DOHH2 (cell line): Measurements from ENCODE around the gene TIE1.
A peak's percentile ranks its signal among the peaks of the same experiment; 100 is the strongest.

Experiments used
- H3F3A ChIP-seq: fragments of 200-600 bp; sonication (generic), shearing (Covaris generic); 2 replicates; pipeline ENCODE4 v1.6.0; 2016; ENCODE audit warnings: antibody characterized with exemption, mild to moderate bottlenecking; ENCODE audit not compliant: control insufficient read depth, insufficient read depth
- H3K27ac ChIP-seq: fragments of 200-600 bp; sonication (generic); 2 replicates; pipeline ENCODE4 v1.5.1; 2014; ENCODE audit warnings: low read depth, mild to moderate bottlenecking, low read length, moderate library complexity
- H3K27me3 ChIP-seq: fragments of 200-600 bp; sonication (generic); 2 replicates; pipeline ENCODE4 v1.6.1; 2014; ENCODE audit warnings: mild to moderate bottlenecking, low read length, mixed read lengths; ENCODE audit not compliant: control insufficient read depth
- H3K36me3 ChIP-seq: fragments of 200-600 bp; sonication (generic); 2 replicates; pipeline ENCODE4 v1.6.1; 2014; ENCODE audit warnings: mild to moderate bottlenecking, low read length, moderate library complexity, mixed read lengths; ENCODE audit not compliant: control insufficient read depth
- H3K4me1 ChIP-seq: fragments of 200-600 bp; sonication (generic); 2 replicates; pipeline ENCODE4 v1.6.1; 2014; ENCODE audit warnings: mild to moderate bottlenecking, low read length, mixed read lengths; ENCODE audit not compliant: control insufficient read depth
- H3K4me2 ChIP-seq: fragments of 200-600 bp; sonication (generic); 2 replicates; pipeline ENCODE4 v1.6.0; 2014; ENCODE audit warnings: mild to moderate bottlenecking, low read length, moderate library complexity
- H3K4me3 ChIP-seq: fragments of 200-600 bp; sonication (generic); 2 replicates; pipeline ENCODE4 v1.5.1; 2014; ENCODE audit warnings: mild to moderate bottlenecking, low read length, mixed read lengths
- H3K79me2 ChIP-seq: fragments of 200-600 bp; sonication (generic); 2 replicates; pipeline ENCODE4 v1.6.1; 2014; ENCODE audit warnings: mild to moderate bottlenecking, low read length, mixed read lengths; ENCODE audit not compliant: control insufficient read depth
- H3K9me2 ChIP-seq: fragments of 200-600 bp; sonication (generic); replicated peaks from 2 replicates; pipeline ENCODE4 v1.6.1; 2014; ENCODE audit warnings: mild to moderate bottlenecking, low read length, mixed read lengths; ENCODE audit not compliant: control insufficient read depth
- H3K9me3 ChIP-seq: fragments of 200-600 bp; sonication (generic); 2 replicates; pipeline ENCODE4 v1.6.1; 2014; ENCODE audit warnings: antibody characterized with exemption, low read length, mixed read lengths; ENCODE audit not compliant: control insufficient read depth, insufficient read depth
- H4K20me1 ChIP-seq: fragments of 200-600 bp; sonication (generic); 2 replicates; pipeline ENCODE4 v1.6.0; 2014; ENCODE audit warnings: low read depth, mild to moderate bottlenecking, antibody characterized with exemption, low read length, moderate library complexity; ENCODE audit not compliant: control insufficient read depth, insufficient read depth
- EZH2phosphoT487 ChIP-seq: fragments of 200-600 bp; sonication (generic); IDR thresholded peaks from 2 replicates; pipeline ENCODE4 v1.6.1; 2017; ENCODE audit warnings: borderline replicate concordance, mild to moderate bottlenecking, antibody characterized with exemption, low read length, moderate library complexity, mixed read lengths
- TF ChIP-seq, protein P1 (sequence below): fragments of 200-600 bp; sonication (generic); IDR thresholded peaks from one replicate; pipeline ENCODE4 v1.5.1; 2014; ENCODE audit warnings: antibody characterized with exemption, mild to moderate bottlenecking, low read depth, low read length; ENCODE audit not compliant: poor library complexity, severe bottlenecking

The TIE1 gene

DNA sequence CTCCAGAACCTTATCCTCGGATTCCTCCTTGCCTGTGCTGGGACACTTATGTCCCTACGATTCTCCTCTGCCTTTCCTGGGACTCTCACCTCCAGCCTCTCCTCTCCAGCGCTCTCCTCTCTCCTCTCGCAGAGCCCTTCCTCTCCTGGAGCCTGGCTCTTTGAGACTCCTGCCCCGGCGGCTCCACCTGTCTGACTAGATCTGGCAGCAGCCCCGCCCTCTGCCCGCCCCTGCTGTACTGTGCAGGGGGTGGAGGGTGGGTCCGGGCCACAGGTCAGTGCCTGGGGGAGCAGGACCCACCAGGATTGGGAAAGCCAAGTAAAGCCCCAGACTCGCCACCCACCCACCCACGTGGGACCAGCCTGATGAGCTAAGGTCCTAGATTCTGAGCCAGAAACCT lies 65.4 kb downstream of the TIE1 start:
- peaks cover 31% of the 10 kb centered on the region for H3K4me1 ChIP-seq
- H3K79me2 ChIP-seq = peaks cover 49% of the 10 kb centered on the region
- TF ChIP-seq EZH2phosphoT487 = no peak
- TF ChIP-seq, protein P1, sequence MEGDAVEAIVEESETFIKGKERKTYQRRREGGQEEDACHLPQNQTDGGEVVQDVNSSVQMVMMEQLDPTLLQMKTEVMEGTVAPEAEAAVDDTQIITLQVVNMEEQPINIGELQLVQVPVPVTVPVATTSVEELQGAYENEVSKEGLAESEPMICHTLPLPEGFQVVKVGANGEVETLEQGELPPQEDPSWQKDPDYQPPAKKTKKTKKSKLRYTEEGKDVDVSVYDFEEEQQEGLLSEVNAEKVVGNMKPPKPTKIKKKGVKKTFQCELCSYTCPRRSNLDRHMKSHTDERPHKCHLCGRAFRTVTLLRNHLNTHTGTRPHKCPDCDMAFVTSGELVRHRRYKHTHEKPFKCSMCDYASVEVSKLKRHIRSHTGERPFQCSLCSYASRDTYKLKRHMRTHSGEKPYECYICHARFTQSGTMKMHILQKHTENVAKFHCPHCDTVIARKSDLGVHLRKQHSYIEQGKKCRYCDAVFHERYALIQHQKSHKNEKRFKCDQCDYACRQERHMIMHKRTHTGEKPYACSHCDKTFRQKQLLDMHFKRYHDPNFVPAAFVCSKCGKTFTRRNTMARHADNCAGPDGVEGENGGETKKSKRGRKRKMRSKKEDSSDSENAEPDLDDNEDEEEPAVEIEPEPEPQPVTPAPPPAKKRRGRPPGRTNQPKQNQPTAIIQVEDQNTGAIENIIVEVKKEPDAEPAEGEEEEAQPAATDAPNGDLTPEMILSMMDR = no peak

DNA sequence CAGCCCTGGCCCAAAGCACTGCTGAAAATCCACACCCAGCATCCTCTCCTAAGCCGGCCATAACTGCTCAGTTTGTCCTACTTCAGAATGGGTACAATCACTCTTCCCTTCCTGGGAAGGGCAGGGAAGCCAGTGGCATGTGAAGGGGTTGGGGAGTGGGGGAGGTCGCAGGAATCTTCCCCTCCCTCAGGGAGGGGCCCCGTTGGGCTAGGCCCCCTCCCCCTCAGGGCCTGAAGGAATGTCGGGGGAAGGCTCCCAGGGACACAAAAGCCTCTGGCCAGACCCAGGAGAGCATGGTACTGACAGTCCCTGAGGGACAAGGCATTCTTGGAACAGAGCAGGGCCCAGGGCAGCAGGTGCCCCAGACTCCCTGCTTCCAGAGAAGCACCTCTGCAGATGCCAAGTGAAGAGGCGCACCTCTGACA lies 65.8 kb downstream of the TIE1 start:
- H3F3A ChIP-seq = peaks cover 20% of the 10 kb centered on the region
- H3K27ac ChIP-seq = no peak overlapping the region
- peak overlapping the region; percentile 87 for H3K4me2 ChIP-seq
- no peaks in the 10 kb centered on the region for H3K27me3 ChIP-seq
- H3K4me3 ChIP-seq = peak overlapping the region; percentile 85
- no peaks in the 10 kb centered on the region for H3K9me2 ChIP-seq
- no peak for TF ChIP-seq EZH2phosphoT487
- TF ChIP-seq, protein P1 = no peak
- H3K4me1 ChIP-seq = peaks cover 27% of the 10 kb centered on the region
- H3K36me3 ChIP-seq = peaks cover 49% of the 10 kb centered on the region
- H3K9me3 ChIP-seq = no peaks in the 10 kb centered on the region
- peaks cover 44% of the 10 kb centered on the region for H3K79me2 ChIP-seq
- no peaks in the 10 kb centered on the region for H4K20me1 ChIP-seq

More for the DNA sequence above, 65.4 kb downstream of the TIE1 start:
- Histone ChIP-seq H3F3A (peaks cover 24% of the 10 kb centered on the region), H4K20me1 (peaks cover 2% of the 10 kb centered on the region; the same call in 1 of the 2 replicates), H3K4me2 (peak overlapping the region; percentile 87), H3K4me3 (peak overlapping the region; percentile 85), H3K27me3 (no peaks in the 10 kb centered on the region), H3K9me2 (no peaks in the 10 kb centered on the region), H3K27ac (no peak overlapping the region), H3K9me3 (no peaks in the 10 kb centered on the region), H3K36me3 (peaks cover 53% of the 10 kb centered on the region)

DNA sequence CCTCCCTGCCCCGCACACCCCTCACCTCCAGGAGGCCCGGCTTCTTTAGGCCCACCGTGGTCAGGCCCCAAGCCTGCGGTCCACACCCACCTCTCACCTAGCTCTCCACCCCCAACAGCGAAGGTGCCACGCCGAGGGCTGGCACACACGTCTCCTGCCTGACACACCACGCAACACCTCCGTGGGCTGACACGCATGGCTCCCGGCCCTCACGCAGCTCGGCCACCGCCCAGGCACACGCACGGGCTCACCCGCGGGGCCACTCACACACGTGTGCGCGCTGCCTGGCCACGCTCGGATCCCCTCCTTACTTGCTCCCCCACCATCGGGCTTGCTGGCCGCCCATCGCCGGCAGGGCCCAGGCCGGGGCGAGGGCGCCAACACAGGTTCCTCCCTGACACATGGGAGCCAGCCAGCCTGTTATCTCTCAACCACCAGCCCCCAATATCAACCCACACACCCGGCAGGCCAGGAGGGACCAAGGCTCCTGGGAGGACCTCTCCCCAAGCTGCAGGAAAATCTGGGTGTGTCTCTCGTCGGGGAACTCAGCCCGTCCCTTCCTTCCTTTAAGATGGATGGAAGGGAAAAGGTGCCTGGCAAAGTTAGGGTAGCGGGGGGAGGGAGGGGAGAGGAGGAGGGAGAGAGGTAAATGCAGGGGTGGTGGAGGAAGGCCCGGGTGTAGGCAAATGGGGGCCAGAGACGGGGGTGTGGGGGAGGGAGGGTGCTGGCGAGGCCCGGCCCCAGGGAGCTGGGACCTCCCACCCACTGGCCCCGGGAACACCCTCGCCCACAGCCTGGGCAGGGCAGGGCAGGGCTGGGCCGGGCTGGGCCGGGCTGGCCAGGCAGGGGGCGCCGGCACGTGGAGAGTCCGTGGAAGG lies 66.5 kb downstream of the TIE1 start:
- Histone ChIP-seq H4K20me1 (no peaks in the 10 kb centered on the region), H3K27ac (peak overlapping the region; percentile 84), H3F3A (peaks cover 13% of the 10 kb centered on the region), H3K4me1 (peaks cover 20% of the 10 kb centered on the region), H3K9me3 (no peaks in the 10 kb centered on the region), H3K36me3 (peaks cover 42% of the 10 kb centered on the region), H3K4me2 (peak overlapping the region; percentile 87), H3K79me2 (peaks cover 39% of the 10 kb centered on the region), H3K9me2 (no peaks in the 10 kb centered on the region), H3K4me3 (peak overlapping the region; percentile 85), H3K27me3 (no peaks in the 10 kb centered on the region)
- no peak for TF ChIP-seq EZH2phosphoT487
- TF ChIP-seq, protein P1 = no peak
